Measurements from ENCODE around the gene SLC6A12. TPM values are rescaled to one million over a fixed set of nuclear protein-coding genes. Genes with fewer than 3 reads are reported as not detected.
A peak's percentile ranks its signal among the peaks of the same experiment; 100 is the strongest.
"Not testable (repeated sequence)": the region's sequence is repeated elsewhere in the genome, so short reads cannot be mapped to it uniquely, and the experiment has no call there.

SLC6A12 gene
- total RNA-seq, 4 donors from 2014 or later: 0.21 to 0.60 (median 0.39) TPM; not detected in 1

DNA sequence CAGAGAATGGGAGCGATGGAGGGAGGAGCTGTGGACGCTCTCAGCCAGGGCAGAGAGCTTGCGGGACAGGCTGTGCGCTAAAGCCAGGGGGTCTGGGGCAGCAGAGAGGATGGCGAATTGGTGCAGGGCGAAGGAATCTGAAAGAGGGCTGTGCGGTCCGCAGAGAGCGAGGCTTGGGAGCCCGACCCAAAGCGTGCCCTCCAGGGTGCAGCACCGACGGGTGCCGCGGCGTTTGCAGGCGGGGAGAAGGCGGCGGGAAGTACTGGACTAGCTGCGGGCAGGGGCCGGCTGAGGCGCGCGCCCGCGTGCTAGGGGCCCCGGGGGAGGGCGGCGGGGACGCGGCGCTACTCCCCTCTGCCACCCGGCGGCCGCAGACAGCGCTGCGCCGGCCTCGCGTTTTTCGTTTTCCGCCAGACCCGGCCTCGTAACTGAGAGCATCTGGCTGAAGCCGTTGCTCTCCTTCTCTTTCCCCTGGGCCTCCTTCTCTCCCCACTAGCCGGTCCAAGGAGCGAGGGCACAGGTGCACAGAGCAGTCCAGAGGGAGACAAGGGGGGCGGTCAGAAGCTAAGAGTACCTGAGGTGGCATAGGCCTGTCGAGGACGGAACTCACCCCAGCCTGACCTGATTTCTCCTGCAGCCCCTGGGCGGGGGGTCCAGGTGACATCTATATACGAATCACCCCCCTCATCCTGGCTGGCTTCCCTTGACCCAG, 24.9 kb downstream of the SLC6A12 start:
- no peak for TF ChIP-seq POLR2A (IDR thresholded peaks at IDR 0.05)
- TF ChIP-seq, protein P1, sequence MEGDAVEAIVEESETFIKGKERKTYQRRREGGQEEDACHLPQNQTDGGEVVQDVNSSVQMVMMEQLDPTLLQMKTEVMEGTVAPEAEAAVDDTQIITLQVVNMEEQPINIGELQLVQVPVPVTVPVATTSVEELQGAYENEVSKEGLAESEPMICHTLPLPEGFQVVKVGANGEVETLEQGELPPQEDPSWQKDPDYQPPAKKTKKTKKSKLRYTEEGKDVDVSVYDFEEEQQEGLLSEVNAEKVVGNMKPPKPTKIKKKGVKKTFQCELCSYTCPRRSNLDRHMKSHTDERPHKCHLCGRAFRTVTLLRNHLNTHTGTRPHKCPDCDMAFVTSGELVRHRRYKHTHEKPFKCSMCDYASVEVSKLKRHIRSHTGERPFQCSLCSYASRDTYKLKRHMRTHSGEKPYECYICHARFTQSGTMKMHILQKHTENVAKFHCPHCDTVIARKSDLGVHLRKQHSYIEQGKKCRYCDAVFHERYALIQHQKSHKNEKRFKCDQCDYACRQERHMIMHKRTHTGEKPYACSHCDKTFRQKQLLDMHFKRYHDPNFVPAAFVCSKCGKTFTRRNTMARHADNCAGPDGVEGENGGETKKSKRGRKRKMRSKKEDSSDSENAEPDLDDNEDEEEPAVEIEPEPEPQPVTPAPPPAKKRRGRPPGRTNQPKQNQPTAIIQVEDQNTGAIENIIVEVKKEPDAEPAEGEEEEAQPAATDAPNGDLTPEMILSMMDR (IDR thresholded peaks at IDR 0.05): peak; percentile 67 to 92 (median 88)
- Histone ChIP-seq H3K36me3 (no peaks in the 10 kb centered on the region), H3K27ac (no peak overlapping the region), H3K9me3 (no peaks in the 10 kb centered on the region), H3K4me1 (peaks cover 0 to 12% (median 1%) of the 10 kb centered on the region in 4 donors), H3K4me3 (peak overlapping the region; percentile 39 to 53 (median 48)), H3K27me3 (peaks cover 0 to 14% of the 10 kb centered on the region in 2 donors)
- WGBS, 2 donors: 7 to 20% methylated on average over 23 to 35 of the region's 52 CpGs
- no peak for DNase-seq (ENCODE audit: low spot score in 2 of 2)

DNA sequence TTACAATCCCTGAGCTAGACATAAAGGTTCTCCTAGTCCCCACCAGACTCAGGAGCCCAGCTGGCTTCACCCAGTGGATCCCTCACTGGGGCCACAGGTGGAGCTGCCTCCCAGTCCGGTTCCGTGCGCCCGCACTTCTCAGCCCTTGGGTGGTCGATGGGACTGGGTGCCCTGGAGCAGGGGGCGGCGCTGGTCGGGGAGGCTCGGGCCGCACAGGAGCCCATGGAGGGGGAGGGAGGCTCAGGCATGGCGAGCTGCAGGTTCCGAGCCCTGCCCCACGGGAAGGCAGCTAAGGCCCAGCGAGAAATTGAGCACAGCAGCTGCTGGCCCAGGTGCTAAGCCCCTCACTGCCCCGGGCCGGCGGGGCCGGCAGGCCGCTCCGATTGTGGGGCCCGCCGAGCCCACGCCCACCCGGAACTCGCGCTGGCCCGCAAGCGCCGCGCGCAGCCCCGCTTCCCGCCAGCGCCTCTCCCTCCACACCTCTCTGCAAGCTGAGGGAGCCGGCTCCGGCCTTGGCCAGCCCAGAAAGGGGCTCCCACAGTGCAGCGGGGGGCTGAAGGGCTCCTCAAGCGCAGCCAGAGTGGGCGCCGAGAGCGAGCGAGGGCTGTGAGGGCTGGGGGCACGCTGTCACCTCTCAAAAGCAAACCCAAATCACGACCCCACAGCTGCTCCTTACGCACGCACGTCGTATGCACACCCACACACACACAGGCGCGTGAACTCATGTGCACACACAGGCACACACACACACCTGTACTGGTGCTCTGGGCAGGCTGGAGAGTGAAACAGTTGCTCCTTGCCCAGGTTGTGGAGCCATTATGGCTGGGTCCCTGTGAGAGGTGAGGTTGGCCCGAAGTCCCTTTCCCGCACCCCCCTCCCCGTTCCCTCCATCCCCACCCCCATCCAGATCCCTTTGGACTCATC, 25.7 kb downstream of the SLC6A12 start:
- H3K4me1 ChIP-seq: peaks cover 0 to 12% (median 1%) of the 10 kb centered on the region in 4 donors
- not testable (repeated sequence) for H3K27ac ChIP-seq; H3K36me3 ChIP-seq; H3K9me3 ChIP-seq; DNase-seq (ENCODE audit: low spot score in 2 of 2)
- peak overlapping the region; percentile 39 to 53 (median 48) for H3K4me3 ChIP-seq
- peaks cover 0 to 14% of the 10 kb centered on the region in 2 donors for H3K27me3 ChIP-seq
- WGBS, 2 donors: 52 to 66% methylated on average over 23 to 26 of the region's 53 CpGs

DNA sequence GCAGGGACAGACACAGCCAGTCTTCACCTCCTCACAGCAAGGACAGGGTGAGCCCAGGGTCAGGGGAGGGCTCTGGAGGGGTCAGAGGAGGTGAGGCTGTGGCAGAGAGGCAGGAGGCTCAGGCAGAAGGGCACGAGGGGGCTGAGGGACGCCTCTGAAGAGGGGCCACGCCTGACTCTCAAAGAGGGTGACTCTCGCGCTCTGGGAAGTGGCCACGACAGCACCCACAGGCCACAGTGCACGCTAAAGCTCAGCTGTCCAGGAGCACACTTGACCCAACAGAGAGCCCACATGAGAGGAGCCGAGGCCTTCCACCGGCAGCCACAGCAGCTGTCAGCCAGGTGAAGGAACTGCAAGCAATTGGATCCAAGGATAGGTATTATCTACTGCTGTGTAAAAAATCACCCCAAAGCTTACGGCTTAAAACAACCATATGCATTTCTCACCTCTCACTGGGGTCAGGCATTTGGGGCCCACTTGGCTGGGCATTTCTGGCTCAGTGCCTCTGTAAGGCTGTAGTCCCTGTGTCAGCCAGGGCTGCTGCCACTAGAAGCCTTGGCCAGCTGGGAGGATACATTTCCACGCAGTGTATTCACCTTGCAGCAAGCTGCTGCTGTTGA, 27.8 kb downstream of the SLC6A12 start:
- no peaks in the 10 kb centered on the region for H3K9me3 ChIP-seq
- no peak overlapping the region for H3K4me3 ChIP-seq
- no peak for TF ChIP-seq EP300 (IDR thresholded peaks at IDR 0.05)
- TF ChIP-seq POLR2A (IDR thresholded peaks at IDR 0.05): no peak
- TF ChIP-seq, protein P1 (IDR thresholded peaks at IDR 0.05): no peak
- peaks cover 0 to 12% (median 1%) of the 10 kb centered on the region in 4 donors for H3K4me1 ChIP-seq
- DNase-seq (ENCODE audit: low spot score in 2 of 2): no peak
- H3K27ac ChIP-seq: no peak overlapping the region
- no peaks in the 10 kb centered on the region for H3K36me3 ChIP-seq
- WGBS, 2 donors: 86 to 88% methylated on average over 9 to 11 of the region's 11 CpGs
- H3K27me3 ChIP-seq: peaks cover 0 to 7% of the 10 kb centered on the region in 2 donors

DNA sequence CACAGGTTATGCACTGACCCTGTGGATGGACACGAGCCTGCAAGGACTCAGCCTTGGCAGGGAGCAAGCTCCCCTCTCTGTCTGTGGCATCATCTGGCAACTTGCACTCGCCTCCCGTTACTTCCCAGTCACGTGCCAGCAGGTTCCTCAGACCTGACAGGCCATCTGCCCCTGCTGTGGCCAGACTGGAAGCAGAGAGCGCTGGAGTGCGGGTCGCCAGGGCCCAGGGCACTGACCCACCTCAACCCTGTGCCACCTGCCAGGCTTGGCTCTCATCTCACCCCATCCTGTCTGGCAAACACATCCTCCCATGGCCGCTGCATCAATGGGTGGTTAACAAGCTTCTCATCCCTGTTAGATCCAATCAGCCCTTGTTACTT, 28.4 kb downstream of the SLC6A12 start:
- WGBS, 2 donors: 77 to 79% methylated on average over 7 to 8 of the region's 8 CpGs
- TF ChIP-seq EP300 (IDR thresholded peaks at IDR 0.05): no peak
- TF ChIP-seq POLR2A (IDR thresholded peaks at IDR 0.05): no peak
- TF ChIP-seq, protein P1 (IDR thresholded peaks at IDR 0.05): no peak
- H3K4me1 ChIP-seq: peaks cover 0 to 12% (median 1%) of the 10 kb centered on the region in 4 donors
- peaks cover 0 to 7% of the 10 kb centered on the region in 2 donors for H3K27me3 ChIP-seq
- H3K36me3 ChIP-seq: no peaks in the 10 kb centered on the region
- H3K9me3 ChIP-seq: no peaks in the 10 kb centered on the region
- no peak overlapping the region for H3K27ac ChIP-seq
- DNase-seq (ENCODE audit: low spot score in 2 of 2): no peak
- no peak overlapping the region for H3K4me3 ChIP-seq

DNA sequence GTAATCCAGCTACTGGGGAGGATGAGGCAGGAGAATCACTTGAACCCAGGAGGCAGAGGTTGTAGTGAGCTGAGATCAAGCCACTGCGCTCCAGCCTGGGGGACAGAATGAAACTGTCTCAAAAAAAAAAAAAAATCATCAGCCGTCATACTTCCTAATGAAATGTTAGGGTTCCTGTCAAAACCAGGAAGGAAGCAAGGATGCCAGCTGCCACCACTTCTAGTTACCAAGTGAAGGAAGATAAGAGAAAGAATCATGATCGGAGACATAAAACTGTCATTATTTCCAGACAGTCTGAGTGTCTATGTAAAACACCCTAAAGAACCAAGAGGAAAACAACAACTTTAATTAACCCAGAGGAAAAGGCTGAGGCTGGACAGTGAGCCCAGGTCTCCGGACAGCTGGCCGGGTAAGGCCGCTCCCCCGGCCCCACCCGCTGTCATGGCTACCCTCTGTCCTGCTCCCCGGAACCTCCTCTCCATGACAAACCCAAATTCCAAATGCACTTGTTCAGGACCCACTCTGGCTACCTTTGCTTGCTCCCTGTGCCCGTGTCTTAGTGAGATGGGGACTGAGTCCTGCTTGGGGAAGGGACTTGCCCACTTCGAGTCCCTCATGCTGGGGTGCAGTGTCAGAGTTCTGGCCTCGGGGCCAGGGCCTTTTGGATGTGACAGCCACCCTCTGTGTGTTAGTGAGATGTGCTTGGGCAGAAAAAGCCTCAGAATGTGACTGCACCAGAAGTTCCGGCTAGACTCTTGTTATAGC, 29.0 kb downstream of the SLC6A12 start:
- Histone ChIP-seq H3K9me3 (no peaks in the 10 kb centered on the region), H3K4me1 (peaks cover 0 to 15% (median 1%) of the 10 kb centered on the region in 4 donors), H3K27me3 (peaks cover 0 to 6% of the 10 kb centered on the region in 2 donors), H3K4me3 (no peak overlapping the region), H3K36me3 (no peaks in the 10 kb centered on the region), H3K27ac (no peak overlapping the region)
- WGBS, 2 donors: 61 to 77% methylated on average over 11 to 13 of the region's 13 CpGs
- no peak for TF ChIP-seq EP300 (IDR thresholded peaks at IDR 0.05)
- TF ChIP-seq, protein P1 (IDR thresholded peaks at IDR 0.05): no peak
- no peak for TF ChIP-seq POLR2A (IDR thresholded peaks at IDR 0.05)
- no peak for DNase-seq (ENCODE audit: low spot score in 2 of 2)
